Uterus (tissue), 2 donors: Measurements from ENCODE around the gene TIRAP.

Source experiments
- CTCF ChIP-seq, 4 experiments: fragments of 200-600 bp in 2 of 4; fragments of 450-650 bp in 2 of 4; sonication (generic) in 2 of 4; IDR thresholded peaks; one replicate each; pipeline ENCODE4 v1.5.1; 2016 to 2019; ENCODE audit warnings: antibody characterized with exemption in 4 of 4, mild to moderate bottlenecking in 2 of 4, moderate library complexity in 1 of 4
- POLR2A ChIP-seq, 2 donors: fragments of 450-650 bp; IDR thresholded peaks; one replicate each; pipeline ENCODE4 v1.6.1; 2016; ENCODE audit warnings: antibody characterized with exemption in 2 of 2, mild to moderate bottlenecking in 1 of 2, moderate library complexity in 1 of 2

DNA sequence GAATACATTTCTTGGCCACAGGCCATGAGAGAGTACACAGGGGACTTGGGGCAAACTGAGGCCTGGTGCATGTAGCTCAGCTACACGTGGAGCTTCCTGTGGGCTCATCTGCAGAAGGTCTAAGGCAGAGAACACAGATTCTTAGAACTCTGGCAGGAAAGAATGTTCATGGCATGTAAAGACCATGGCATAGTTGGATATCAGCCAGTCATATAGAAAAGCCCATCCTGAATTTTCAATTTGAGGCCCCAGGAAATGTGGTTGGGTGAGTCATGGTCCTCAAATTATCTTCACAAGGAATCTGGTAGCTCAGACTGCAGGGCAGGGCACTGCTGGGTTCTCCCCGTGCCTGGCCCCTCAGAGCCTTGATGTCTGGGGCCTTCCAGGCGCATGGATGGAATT lies 58.9 kb downstream of the TIRAP start:
- TF ChIP-seq CTCF (IDR thresholded peaks at IDR 0.05) (no peak), POLR2A (IDR thresholded peaks at IDR 0.05) (no peak)
